ENCODE measurements around the gene CIZ1.

- TF ChIP-seq, protein P1, sequence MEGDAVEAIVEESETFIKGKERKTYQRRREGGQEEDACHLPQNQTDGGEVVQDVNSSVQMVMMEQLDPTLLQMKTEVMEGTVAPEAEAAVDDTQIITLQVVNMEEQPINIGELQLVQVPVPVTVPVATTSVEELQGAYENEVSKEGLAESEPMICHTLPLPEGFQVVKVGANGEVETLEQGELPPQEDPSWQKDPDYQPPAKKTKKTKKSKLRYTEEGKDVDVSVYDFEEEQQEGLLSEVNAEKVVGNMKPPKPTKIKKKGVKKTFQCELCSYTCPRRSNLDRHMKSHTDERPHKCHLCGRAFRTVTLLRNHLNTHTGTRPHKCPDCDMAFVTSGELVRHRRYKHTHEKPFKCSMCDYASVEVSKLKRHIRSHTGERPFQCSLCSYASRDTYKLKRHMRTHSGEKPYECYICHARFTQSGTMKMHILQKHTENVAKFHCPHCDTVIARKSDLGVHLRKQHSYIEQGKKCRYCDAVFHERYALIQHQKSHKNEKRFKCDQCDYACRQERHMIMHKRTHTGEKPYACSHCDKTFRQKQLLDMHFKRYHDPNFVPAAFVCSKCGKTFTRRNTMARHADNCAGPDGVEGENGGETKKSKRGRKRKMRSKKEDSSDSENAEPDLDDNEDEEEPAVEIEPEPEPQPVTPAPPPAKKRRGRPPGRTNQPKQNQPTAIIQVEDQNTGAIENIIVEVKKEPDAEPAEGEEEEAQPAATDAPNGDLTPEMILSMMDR (IDR thresholded peaks at IDR 0.05) = no peak
- TF ChIP-seq EZH2phosphoT487 (IDR thresholded peaks at IDR 0.05; ENCODE audit: borderline replicate concordance, low read depth) = no peak
- no peak for TF ChIP-seq RCOR1 (IDR thresholded peaks at IDR 0.05; ENCODE audit: low read length)
- TF ChIP-seq MEF2A (IDR thresholded peaks at IDR 0.05; ENCODE audit: borderline replicate concordance, low read depth) = no peak
- no peak for TF ChIP-seq EP300 (IDR thresholded peaks at IDR 0.05; ENCODE audit: borderline replicate concordance in 1 of 2, low read depth in 1 of 2, low read length in 1 of 2)
- TF ChIP-seq, protein P2, sequence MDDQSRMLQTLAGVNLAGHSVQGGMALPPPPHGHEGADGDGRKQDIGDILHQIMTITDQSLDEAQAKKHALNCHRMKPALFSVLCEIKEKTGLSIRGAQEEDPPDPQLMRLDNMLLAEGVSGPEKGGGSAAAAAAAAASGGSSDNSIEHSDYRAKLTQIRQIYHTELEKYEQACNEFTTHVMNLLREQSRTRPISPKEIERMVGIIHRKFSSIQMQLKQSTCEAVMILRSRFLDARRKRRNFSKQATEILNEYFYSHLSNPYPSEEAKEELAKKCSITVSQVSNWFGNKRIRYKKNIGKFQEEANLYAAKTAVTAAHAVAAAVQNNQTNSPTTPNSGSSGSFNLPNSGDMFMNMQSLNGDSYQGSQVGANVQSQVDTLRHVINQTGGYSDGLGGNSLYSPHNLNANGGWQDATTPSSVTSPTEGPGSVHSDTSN (IDR thresholded peaks at IDR 0.05) = no peak
- no peak for TF ChIP-seq RAD21 (IDR thresholded peaks at IDR 0.05; ENCODE audit: low read length)
Measured at GRCh38 chr9:128151309-128152132, 39.9 kb downstream of the CIZ1 start.

Measured in SK-N-SH (cell line).